Cardiac ventricle fibroblast (primary cell): ENCODE measurements around the gene MAPK8IP1. TPM values are rescaled to one million over a fixed set of nuclear protein-coding genes. Genes with fewer than 3 reads are reported as not detected.

Source experiments
- total RNA-seq: library from RNA; depleted of rRNA; stranded (reverse); fragments of >200 nt; gene quantifications from 2 replicates; pipeline ENCODE4 v1.2.3, GENCODE V29; 2015

The MAPK8IP1 gene
- total RNA-seq = 7.6 and 11.4 TPM in 2 replicates

GRCh38 chr11:45885274-45885920 lies at the start of gene MAPK8IP1:
Gene MAPK8IP1 (plus strand): TSS chr11:45885651. CDS start chr11:45885821, 170 bp downstream.

DNA sequence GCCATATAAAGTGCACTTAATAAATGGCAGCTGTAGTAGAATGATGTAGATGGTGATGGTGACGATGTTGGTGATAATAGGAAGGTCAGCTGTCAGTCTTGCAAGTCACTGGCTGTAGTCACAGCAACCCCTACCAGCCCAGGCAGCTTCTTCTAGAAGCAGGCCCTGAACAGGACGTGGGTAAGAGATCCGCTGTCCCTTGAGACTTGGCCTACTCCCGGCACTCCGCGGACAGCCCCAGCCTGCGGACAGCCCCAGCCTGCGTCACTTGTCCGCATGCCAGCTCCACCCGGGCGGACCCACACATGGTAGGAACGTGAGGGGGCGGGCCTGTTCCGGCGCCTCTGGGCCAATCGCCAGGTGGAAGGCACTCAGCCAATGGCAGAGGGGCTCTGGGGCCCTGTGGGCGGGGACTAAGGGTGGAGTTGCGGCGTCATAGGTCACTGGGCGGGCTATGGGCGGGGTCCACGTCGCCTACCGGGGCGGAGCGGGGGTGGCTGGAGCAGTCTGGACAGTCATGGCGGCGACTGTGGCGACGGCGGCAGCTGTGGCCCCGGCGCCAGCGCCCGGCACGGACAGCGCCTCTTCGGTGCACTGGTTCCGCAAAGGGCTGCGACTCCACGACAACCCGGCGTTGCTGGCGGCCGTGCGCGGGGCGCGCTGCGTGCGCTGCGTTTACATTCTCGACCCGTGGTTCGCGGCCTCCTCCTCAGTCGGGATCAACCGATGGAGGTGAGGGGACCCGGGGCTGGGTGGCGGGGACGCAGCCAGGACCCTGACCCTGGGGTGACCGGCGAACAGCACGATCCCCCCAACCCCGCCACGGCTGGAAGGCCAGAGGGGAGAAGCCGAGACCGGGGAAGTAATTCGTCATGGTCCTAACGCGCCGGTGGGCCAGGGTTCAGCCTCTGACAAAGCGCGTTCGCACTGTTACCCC lies 38.2 kb upstream of the MAPK8IP1 start, which contains the start of gene CRY2:
Gene CRY2, plus strand, starts transcription at position 502 of the 937 bp plus-strand sequence. Its CDS starts 16 bp downstream, at position 518.

GRCh38 chr11:45906965-45907611 lies 21.6 kb downstream of the MAPK8IP1 start, which contains the start of gene FREY1:
Gene FREY1 (minus strand): TSS chr11:45907271. CDS start chr11:45907245, 26 bp downstream.

GRCh38 chr11:45917623-45918330 lies 32.3 kb downstream of the MAPK8IP1 start, which contains the start of gene PEX16:
Gene PEX16 (minus strand): TSS chr11:45917877. CDS start chr11:45917811, 66 bp downstream.

GRCh38 chr11:45922425-45923082 lies 37.1 kb downstream of the MAPK8IP1 start, which contains the start of gene LARGE2:
Gene LARGE2 (plus strand): TSS chr11:45922656. CDS start chr11:45922883, 227 bp downstream.

Other genes with a start within 250 kb of the MAPK8IP1 start
- gene CHST1, start 220.0 kb upstream of the MAPK8IP1 start, total RNA-seq = 74.1 and 83.0 TPM in 2 replicates
- 21.5 and 23.1 TPM in 2 replicates for gene SLC35C1, start 80.5 kb upstream of the MAPK8IP1 start, total RNA-seq
- 11.3 and 21.0 TPM in 2 replicates for gene CRY2, start 38.2 kb upstream of the MAPK8IP1 start, total RNA-seq
- gene FREY1, start 21.6 kb downstream of the MAPK8IP1 start, total RNA-seq = not detected in 2 replicates
- 23.0 and 28.4 TPM in 2 replicates for gene PEX16, start 32.2 kb downstream of the MAPK8IP1 start, total RNA-seq
- gene LARGE2, start 37.0 kb downstream of the MAPK8IP1 start, total RNA-seq = not detected in 2 replicates
- gene PHF21A, start 235.8 kb downstream of the MAPK8IP1 start, total RNA-seq = 20.2 and 29.1 TPM in 2 replicates